GM21381 (cell line): ENCODE measurements around the gene IFT27.

Experiments
- ATAC-seq: cut with Tn5 transposase; IDR thresholded peaks from one replicate; pipeline ENCODE4 v1.9.1; 2021; ENCODE audit warnings: mild to moderate bottlenecking, moderate library complexity; ENCODE audit not compliant: unreplicated experiment

IFT27 gene

DNA sequence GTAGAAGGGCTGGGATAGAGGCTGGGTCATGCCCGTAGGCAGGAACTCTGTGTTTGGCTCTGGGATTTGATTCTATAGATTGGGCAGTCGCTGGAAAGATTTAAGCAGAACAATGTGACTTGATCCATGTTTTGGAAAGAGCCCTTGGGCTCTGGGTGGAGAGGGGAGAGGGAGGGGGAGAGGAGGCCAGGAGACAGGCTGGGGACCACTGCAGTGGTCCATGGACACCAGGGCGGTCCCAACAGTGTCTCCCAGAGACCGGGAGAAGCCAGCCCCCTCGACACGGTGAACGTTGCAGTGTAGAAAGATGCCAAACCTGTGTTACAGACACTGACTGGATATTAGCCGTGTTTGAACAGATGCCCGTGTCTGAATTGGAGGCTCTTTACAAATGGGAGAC, 21.5 kb upstream of the IFT27 start:
- ATAC-seq, result no peak

DNA sequence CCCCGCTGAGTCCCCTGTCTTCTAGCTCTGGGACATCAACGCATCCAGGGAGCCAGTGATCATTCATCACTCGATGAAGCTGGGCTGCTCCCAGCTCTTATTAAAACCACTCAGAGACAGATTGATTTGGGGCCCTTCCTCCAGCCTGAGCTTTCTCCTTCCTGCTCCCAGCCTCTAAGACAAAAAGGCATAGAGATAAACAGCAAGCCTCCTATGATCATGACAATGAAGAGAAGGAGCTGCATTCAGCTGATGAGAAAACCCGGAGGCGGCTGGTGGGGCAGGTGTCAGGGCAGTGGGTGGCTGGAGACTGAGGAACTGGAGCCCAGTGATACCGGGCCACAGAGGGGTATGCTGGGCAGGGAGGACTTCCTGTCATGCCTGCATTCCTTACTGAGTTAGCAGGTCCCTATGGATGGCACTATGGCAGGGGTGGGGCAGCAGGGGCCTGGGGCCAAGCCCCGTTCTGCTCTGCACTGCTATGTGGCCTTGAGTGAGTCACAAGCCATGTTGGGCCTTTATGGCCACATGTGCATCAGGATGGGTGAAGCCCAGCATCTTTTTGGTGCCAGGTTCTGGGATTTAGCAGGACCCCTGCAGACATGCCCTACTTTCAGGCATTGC, 20.7 kb upstream of the IFT27 start:
- no peak for ATAC-seq

DNA sequence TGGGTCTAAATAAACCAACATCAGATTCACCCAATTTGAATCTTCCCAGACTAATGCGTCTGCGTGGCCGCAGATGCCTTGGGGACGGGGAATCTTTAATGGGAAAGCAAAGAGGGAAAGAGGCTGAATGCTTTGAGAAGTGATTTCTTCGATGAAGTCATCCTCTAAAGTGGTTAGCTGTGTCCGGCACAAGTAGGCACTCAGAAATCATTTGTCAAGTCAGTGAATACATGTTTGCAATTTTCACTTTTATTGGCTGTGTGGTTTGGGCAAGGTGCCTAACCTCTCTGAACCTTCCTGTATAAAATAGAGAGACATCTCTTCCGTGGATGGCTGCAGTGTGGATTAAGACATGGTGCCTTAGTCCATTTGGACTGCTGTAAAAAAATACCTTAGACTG, 19.7 kb upstream of the IFT27 start:
- no peak for ATAC-seq

DNA sequence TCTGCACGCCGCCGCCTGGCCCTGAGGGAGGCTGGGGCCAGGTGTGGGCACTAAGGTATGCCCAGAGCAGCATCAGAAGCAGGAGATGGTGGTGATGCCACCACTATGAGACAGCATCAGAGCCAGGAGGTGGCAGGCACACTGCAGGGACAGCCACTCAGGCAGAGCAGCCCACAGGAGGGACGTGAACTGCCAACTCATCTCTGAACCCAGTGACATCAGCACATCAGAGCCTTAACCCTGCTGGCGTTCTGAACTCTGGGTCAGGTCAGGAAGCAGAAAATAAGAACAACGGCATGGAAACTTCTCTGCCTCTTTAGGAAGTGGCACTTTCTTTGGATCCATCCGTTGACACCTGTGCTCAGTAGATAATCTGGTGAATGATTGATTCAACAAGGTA, 14.7 kb upstream of the IFT27 start:
- ATAC-seq, result no peak

DNA sequence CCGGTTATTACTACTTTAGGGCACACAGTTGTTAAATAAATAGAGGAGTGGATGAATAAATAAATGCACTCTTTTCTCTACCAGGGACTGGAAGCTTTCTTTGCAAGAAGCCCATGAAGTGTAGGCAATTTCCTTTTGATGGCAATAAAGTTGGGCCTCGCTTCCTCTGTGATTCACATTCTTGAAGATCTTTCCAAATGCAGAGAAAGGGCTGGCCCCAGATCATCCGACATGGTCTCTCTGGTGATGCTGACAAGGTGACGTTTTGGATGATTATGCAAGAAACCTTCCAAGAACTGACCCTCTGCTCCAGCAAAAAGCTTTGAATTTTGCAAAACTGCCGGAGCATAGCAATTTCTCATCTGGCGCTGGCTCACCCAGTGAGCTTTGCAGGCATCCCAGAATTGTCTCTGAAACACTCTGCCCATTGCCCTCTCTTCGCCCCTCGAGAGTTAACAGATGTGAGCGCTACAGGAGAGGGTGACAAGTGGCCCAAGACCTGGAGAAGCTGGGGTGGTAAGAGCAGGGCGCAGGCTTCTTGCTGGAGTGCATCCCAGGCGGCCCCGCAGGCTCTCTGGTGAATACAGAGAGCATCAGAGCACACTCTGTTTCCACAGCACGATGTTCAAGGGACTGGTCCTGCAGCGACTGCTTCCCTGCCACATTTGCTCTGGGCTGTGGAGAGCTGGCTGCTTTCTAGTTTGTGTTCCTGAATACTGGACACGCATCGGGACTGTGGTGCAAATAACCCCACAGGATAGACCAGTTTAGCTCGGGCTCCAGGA, 11.5 kb upstream of the IFT27 start:
- no peak for ATAC-seq

DNA sequence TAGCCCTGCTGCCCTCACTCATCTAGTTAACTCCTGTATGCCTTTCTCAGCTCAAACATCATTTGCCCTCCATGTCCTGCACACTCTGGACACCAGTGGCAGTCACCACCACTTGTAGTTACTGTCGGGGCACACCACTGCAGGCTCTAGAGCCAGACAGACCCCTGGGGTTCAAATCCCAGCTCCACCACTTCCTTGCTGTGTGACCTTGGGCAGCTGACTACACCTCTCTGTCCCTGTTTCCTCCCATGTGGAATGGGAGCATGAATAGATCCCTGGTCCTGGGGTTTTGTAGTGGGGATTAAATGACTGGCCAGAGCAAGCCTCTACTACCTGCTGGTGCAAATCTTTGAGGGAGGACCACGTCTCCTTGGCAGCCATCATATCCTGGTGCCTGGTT, 7.8 kb upstream of the IFT27 start:
- no peak for ATAC-seq

DNA sequence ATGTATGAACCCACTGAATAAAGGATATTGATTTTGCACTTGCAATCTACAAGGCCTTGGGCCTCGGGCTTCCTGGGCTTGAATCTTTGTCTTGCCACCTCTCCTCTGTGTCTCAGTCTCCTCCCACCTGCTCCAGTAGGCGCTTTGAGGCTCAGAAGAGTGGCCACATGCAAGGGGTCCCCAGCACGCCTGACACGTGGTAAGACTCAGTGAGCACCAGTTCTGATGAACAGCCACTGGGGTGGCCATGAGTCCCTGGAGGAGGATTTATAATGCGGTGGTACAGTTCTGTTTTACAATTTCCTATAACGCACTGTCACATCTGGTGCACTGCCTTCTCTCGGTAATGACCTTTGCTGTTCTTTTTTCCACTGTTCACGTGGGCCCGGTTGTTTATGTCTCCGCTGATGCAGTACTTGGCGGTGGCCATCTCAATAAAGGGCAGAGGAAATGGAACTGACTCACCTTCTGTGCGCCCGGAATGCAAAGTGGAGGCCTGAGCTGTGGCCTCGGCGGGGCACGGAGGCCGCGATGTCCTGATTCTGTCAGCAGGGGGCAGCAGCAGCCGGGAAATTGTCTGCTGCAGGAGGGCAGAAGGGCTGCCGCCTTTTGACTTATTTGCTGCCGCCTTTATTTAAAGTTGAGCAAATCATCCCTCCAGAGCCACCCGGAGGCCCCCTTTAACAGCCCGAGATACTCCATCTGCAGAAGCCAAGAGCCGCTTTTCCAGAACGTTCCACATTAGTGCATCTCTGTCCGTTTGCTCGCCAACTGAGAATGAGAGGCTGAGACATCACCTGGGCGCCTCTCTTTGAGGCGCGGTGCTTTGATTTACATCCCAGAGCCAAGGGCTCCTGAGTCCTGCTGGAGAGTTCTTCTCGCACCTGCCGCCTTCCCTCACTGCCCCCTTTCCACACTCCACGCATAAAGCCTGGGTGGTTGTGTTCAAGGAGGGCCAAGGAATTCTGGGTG, 6.0 kb upstream of the IFT27 start:
- ATAC-seq, result peak; percentile 66

DNA sequence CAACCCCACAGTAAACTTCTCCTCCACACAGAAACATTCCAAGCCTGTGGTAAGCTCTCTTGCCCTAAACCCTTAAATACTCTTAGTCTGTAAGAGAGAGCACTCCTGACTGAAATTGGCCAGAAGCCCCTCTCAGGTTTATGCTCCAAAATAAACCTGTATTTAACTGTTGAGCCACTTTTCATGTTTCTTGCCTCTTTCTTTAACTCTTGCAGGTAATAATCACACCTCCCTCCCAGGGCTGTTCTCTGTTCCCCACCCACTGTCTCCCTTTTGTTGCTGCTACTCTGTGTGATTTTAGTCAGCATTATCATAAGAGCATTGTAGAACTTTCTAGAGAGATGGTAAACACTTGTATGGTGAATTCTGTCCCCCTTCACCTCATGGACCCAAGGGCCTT, 2.1 kb upstream of the IFT27 start:
- no peak for ATAC-seq

DNA sequence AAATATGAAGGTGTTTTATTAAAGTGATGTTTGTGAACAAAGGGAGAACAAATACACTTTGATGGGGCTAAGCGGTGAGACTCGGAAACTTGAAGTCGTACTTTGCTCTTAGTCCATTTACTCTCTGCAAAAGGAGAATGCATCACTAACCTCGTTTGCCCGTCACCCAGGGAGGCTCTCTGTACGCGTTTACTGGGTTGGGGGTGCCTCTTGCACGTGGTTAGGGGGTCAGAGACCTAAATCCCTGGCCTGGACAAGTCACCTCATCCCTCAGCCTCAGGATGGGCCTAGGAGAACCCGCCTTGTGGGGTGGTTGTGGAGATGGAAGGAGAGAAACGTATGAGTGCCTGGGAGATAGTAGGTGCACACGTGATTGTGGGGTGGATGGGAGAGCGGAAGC, 803 bp upstream of the IFT27 start:
- ATAC-seq, result no peak

DNA sequence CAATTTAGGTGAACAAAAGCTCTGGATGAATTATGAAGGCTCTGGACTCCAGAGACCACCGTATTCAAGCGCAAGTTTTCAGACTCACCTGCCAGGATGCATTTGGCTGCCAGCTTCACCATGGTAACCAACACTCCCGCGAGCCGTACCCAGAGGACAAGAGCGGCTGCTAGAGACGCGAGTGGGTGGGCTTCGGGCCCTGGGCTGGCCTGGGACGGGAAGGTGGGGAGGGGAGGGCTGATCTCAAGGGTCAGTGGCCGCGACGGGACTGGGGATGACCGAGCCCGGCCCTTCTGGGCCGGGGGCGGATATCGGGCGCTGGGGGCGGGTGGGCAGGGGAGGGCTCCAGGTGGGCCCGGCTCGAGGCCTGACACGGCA, 344 bp downstream of the IFT27 start:
- peak; percentile 4 for ATAC-seq

DNA sequence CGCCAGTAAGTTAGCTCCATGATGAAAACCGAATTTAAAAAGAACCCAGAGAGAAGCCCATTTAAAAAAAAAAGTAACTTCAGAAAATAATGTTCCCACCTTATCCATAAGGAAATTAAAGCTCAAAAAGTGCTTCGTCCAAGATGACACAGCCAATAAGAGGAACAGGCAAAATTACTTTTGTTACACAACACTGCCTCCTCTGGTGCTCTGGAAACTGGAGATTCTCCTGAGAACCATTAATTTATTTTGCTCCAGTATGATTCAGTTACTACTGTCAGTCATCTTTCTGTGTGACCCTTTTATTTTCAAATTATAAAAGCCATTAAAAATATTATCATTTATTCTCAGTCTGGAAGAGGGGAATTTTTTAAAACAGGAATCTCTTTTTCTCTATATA, 2.0 kb downstream of the IFT27 start:
- no peak for ATAC-seq

DNA sequence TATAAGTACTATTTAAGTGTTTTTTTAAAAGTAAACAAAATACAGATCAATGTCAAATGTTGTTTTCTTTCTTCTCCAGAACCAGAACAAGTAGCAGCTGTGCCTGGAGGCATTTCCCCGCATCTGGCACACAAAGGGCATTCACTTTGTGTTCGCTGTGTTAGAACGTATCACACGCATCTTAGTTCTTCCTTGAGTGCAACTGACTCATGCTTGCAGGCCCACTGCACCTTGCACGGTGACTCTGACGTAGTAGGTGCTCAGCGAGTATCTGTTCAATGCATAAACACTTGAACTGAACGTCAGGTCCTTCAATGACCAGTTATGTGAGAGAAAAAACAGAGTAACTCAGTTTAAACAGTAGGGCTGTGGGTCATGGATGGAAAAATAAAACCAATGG, 3.5 kb downstream of the IFT27 start:
- no peak for ATAC-seq

DNA sequence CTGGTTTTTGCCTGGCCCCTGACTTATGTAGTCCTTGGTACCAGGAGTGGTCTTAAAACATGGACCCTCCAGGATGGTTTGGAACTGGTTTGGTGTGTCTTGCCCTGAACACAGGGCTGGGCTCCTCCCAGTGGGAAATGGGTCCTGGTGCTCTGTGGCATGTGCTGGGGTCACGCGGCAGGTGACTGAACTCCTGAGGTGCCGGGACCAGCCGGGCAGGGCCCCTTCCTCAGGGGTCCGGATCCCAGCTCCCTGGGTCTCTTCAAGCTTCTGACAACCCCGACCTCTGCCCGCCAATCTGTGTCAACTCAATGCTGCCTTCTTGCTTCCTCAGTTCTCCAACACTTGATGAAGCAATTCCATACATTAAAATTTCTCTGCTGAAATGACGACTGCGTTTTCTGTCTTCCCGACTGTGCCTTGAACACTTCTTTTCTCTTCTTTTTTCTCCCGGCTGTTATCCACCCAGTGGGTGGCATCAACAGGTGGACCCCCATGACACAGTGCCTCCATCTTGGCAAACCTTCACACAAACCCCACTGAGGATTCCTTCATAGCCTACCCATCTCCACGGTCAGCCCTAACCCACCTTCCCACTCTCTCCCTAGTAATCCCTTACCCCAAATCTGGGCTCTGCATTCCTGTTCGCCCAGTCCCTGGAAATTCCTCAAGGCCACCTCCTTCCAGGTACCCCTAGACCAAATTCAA, 4.4 kb downstream of the IFT27 start:
- ATAC-seq, result no peak

DNA sequence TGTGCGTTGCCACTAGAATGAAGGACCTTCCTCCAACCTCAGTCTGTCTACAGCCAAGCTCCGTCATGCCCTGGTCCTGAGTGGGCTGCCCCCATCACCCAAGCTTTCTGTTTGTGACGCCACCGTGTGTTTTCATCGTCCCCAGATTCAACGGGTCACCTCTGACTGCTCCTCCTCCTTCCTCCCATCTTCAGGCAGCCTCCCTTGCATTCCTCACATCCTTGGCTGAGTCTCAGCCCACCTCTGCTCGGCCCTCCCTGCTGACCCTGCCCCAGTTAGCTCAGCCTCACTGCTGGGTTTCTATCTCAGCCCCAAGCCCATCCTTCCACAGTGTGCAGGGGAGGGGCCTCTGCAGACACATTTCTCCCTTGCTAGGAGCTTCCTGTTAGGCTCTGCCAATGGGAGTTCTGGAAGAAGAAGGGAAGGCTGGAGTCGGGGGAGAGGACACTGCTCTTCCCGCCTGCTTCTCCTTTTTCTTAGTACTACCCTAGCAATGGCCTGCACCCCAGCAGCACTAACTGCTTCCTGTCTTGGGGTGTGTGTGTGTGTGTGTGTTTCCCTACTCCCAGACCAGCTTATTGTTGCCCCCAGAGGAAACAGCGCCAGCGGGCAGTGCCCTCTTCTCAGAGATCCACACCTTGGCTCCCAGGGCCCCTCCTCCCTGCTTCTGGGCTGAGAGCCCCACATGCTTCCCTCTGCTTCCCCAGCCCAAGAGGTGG, 5.2 kb downstream of the IFT27 start:
- ATAC-seq, result no peak

DNA sequence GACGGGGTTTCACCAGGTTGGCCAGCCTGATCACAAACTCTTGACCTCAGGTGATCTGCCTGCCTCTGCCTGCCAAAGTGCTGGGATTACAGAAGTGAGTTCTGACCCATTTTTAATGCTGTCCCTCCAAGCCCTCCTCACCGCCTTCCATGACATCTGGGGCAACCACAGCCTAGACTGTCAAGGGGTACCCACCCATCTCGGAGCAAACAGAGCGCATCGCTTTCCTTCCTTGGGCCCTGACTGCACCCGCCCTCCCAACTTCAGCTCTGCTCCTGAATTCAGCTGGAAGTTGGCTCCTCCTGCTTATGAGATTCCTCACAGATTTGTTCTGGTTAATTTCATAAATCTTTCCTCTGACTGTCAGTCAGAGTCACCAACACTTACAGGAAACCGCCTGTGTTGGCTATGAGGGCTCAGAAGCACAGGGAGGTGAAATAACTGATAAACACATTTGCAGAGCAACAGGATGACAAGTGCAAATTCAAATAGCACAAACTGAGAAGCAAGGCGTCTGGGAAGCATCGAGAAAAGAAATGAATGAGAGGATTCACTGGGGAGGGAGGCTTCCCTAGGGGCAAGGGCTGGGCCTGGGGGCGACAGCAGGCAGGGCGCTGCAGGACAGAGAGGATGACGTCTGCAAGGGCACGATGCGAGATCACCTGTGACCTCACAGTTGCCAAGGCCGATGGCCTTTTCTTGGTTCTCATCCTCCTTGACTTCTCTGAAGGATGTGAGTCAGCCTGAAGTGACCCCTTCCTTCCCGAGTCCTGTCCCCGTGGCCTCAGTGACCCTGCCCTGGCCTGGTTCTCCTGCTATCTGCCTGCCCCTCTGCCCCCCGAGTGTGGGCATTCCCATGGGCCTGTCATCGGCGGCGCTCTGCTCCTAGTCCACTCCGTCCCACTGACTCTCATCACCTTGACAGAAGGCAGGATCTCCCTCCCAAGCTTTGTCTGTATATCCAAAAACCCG, 6.1 kb downstream of the IFT27 start:
- ATAC-seq, result no peak

DNA sequence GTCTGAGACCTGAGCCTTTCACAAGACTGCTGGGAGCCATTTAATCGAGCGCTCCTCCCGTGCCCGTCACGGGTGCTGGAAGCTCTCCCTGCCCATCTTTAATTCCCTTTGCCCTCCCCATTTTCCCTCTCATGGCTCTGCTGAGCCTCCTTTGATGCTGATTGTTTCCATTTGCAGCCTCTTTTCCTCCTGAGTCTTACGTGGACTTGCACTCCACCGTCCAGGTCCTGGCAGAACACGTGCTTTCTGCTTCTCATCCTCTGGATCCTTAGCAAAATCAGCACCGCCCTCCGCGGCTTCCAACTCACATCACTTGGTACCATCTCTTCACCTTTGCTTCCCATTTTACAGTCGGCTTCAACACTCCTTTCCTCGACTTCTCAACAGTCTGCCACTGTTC, 7.3 kb downstream of the IFT27 start:
- no peak for ATAC-seq

DNA sequence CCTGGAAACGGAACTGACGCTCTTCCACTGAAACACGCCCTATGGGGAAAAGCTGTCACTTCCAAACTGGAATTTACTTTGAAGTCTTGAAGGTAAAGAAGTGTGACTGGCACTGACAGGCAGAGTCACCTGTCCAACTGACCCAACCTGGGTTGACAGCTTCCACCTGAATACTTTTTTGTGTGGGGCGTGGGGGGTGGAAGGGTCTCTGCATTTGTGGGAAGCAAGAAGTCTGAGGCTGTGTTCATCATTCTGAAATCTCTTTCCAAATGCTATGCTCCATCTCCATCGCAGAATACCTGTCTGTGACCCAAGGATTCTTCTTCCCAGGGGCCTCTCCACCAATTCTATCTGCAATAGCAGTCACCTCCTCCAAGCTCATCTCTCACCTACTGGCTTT, 7.8 kb downstream of the IFT27 start:
- no peak for ATAC-seq

DNA sequence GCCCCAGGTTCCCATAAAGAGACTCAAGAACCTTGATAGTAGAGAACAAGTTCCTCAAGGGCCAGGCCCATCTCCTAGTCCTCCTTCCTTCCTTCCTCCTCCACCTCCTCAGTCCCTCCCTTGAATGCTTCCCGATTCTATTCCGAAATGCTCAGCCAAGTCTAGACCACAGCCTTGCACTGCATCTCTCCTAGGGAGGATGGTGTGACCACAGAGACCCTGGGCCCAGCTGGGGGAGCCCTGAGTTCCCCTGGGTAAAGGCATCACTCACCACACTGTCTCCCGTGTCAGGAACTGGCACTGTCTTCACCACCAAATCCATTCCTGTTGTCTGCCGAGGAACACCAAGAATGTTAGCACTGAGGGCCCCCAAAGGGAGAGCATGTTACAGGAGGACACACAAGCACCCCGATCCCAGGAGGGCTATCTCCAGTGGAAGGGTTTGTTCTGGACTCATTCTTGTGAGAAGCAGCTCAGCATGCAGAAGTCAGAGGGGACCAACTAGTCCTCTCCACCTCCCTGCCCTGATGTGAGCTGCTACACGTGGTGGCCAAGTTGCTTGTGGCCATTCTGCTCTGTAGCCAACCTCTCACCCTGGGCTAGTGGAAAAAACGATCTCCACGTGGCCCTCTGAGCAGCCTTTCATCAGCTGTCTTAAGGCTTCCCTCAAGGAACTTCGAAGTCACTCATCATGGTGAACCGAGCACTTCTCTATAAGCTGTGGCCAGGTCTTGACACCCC, 8.7 kb downstream of the IFT27 start:
- ATAC-seq, result no peak
